Activated gamma-delta T cell (primary cell): ENCODE data around the gene ERCC2.

Source experiments
- DNase-seq: peaks from one replicate; lab custom pipeline; 2025; lab: John Stamatoyannopoulos, UW

The ERCC2 gene

DNA sequence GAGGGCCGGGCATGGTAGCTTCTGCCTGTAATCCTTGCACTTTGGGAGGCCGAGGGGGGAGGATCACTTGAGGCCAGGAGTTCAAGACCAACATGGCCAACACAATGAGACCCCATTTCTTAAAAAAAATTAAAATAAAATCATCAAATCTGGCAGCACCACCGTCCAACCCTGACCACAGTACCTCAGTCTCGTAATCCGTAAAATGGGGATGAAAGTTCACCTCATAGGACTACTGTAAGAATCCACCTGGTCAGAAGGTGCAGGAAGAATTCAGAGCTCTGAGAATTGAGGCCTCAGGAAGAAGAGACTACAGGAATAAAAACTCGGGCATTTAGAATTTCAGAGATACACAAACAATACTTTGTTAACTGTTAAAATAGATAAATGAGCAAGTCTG, 31.4 kb upstream of the ERCC2 start:
- no peak for DNase-seq

DNA sequence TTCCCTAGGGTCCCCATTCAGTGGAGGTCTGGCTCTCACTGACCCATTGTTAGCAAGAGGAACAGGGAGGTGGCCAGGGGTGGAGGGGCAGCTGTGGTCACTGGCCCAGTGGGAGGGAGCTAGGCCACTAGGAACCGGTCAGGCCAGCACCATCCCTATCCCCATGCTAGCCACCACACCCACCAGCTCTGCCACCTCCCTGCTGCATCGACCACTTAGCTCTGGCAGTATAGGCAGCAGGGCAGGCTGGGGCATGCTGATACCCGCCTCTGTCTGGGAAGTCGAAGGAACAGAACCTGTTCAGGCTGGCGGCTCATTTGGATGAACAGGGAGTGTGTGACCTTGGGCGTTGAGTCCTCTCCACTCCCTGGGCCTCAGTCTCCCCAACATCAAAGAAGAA, 29.8 kb upstream of the ERCC2 start:
- no peak for DNase-seq

DNA sequence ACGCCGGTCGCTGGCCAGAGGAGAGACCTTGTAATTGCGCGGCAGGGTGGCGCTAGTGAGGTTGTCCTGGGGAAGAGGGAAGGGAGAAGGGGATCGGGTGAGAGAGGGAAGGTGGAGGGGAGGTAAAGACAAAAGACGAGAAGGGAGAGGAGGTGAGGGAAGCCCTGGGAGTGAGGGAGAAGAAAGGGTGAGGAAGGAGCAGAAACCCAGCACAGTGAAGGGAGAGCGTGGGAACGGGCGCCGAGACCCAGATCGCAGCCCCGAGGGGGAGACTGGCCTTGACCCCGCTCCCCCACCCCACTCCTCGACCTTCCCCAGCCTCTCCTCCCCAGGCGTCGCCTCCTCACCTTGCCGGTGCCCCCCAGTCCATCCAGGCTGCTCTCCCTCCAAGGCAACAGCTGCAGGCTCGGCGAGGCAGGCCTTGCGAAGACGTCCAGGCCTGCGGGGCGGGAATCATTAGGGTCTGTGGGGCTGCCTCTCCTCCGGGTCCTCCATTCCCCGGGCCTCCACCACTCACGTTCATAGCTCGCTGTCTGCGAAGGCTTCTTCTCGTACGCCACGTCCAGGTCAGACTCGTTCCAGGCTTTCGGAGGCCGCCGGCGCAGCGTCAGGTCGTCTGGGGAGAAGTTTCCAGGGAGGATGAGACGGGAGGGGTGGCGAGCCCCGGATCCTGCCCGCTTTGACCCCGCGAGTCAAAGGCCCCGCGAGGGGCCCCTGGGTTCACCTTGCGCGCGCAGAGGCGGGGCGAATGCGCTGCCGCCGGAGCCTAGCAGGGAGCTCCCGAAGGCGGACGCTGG, 25.6 kb upstream of the ERCC2 start:
- DNase-seq = no peak

DNA sequence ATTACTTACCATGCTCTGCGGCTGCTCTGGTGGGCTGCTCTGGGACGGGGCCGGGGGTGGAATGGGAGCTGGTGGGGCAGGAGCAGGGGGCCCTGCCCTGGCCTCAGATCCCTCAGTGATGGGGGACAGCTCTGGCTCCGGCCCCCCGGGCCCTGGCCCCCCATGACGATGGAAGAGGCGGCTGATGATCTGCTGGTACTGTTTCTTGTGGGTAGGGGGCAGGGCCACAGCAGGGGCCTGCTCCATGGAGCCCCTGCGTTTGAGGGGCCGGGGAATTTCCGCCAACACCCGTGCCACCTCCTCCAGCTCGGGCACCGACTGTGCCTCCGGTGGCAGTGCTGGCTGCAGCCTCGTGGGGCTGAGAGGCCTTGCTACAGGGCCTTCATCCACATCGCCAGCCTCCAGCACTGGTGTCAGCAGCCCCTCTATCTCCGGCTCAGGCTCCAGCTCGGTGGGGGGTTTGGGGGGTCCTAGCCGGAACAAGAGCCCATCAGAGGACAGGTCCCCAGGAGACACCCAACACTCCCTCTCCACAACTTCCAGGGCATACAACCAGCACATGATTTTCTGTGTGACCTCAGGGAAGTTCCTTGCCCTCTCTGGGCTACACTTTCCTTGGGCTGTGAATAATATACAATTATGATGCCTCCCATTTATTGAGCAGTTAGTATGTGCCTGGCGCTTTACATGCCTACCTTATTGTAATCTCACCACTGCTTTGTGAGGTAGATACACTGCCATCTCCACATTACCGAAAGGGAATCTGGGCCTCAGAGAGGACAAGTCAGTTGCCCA, 21.7 kb upstream of the ERCC2 start:
- no peak for DNase-seq

DNA sequence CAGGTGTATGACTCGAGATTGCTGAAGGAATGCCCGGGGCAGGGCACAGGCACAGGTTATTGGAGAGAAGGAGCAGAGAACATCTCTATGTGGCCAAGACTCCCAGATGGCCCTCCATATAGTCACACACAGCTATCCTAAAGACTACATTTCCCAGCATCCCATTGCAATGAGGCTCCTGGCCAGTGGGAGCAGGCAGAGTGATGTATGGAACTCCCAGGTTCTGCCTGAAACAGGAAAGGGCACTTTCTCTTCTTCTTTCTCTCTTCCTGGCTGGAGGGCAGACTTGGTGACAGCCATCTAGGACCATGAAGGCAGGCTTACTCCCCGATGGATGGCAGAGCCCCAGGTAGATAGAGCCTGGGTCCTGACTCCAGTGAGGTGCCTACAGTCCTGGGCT, 21.0 kb upstream of the ERCC2 start:
- DNase-seq = no peak

DNA sequence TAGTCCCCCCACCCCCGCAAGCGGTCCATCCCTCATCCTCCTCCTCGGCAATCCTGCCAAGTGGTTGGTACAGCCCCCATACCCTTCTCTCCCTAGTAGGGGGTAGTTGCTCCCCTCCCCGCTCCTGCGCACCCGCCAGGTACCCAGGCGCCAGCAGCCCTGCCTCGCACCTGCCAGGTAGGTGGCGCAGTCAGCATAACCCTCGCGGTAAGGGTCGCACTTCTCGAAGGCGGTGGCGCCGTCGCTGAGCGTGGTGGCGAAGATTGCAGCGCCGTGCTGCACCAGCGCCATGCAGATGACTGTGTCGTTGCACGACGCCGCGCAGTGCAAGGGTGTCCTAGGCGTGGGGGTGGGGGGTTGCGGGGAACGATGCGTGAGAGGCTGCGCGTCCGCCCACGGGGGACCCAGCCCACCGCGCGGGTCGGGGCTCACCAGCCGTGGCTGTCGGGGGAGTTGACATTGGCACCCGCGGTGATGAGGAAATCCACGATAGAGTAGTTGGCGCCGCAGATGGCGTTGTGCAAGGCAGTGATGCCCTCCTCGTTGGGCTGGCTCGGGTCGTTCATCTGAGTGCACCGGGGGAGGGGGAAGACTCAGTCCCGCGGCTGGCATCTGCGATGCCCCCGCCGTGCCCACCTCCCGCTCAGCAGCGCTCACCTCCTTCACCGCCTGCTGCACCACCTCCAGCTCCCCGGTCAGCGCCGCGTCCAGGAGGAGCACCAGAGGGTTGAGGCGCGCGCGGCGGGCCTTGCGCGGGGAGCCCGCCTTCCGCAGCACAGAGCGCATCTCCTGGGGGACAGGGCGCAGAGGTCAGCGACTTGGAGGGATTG, 15.2 kb upstream of the ERCC2 start:
- no peak for DNase-seq

DNA sequence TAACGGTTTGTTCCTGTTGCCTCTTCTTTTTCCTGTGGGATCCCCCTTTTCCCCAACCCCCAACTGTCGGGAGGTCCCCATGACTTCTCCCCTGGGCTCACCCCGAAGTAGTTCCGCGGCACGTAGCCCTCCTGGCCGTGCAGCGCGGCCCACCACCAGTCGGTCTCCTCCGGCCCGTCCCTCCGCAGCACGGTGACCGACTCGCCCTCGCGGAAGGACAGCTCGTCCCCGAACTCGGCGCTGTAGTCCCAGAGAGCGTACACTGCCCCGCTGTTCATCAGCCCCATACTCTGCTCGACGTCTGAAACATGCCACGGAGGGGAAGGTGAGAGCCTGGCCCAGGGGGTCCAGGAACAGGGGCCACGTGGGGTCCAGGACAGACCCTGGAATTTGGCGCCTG, 12.1 kb upstream of the ERCC2 start:
- DNase-seq = no peak

DNA sequence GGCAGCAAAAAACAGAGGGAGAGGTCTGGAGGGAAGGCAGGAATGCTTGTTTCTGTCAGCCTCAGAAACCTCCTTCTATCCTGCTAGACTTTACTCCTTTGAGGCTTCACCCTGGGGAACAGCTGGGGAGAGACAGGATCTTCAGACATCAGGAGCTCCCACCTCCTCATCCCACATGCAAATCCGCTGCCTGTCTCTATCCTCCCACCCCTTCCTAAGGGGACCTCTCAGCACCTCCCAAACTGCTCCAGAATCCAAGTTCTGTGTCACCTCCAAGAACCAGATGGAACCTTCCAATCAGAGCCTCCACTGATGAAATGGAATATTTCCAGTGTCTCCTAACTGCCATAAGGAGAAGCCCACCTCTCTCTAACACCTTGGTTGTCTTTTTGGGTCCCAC, 9.7 kb upstream of the ERCC2 start:
- DNase-seq = no peak

DNA sequence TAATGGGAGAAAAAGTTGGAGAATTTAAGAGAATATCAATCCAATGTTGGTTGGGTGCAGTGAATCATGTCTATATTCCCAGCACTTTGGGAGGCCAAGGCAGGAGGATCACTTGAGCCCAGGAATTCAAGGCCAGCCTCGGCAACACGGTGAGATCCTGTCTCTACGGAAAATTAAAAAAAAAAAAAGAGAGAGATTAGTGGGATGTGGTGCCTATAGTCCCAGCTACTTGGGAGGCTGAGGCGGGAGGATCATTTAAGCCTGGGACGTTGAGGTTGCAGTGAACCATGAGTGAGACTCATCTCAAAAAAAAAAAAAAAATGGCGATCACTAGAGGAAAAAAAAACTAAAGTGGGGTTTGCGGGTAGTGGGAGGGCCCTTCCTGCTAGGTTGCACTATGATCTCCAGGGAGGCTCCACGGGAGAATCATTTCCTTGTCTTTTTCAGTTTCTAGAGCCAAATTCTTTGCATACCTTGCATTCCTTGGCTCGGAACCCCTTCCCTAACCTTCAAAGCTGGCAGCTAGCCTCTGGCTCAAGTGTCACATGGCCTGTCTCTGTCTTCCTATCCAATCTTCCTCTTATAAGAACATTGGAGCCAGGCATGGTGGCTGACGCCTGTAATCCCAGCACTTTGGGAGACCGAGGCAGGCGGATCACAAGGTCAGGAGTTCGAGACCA, 5.8 kb upstream of the ERCC2 start:
- DNase-seq = no peak

DNA sequence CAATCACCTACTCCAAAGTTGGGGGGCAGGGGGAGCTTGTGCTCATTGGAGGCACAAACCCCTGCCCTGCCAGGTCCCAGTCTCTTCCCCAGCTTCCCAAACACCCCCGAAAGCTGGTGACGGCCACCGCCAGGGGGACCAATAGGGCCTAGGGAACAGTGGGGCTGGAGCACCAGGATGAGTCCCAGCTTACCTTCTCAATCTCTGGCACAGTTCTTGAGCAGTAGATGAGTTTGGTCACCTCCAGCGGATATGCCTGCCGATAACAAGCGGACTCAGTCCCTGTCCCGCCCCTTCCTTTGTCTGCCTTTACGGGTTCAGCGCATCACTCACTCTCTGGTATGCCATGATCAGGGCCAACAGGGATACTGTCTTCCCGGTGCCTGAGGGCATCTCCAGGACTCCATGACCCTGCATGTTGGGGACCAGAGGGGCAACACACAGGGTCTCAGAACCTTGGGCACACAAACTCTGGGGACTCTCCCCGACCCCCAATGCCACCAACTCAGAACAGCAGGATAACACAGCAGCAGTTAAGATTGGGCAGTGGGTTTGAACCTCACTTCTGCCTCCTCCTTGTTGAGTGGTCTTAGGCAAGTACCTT, 1.5 kb downstream of the ERCC2 start:
- no peak for DNase-seq

DNA sequence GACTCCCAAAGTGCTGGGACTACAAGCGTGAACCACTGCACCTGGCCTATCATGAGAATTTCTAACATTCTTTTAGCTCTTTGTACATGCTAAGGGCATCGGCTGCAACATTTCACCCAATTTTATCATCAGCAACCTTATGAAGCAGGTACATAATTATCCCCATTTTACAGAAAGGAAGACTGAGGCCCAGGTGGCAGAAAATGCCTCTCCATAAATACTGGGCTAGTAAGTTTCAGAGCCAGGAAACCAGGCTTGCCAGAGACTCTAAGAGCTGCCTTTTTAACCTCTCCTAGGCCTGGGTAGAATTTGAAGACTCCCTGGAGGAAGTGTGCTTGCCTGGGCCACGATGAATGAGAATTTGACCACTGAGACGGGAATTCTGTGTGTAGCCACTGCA, 2.2 kb downstream of the ERCC2 start:
- DNase-seq = no peak

DNA sequence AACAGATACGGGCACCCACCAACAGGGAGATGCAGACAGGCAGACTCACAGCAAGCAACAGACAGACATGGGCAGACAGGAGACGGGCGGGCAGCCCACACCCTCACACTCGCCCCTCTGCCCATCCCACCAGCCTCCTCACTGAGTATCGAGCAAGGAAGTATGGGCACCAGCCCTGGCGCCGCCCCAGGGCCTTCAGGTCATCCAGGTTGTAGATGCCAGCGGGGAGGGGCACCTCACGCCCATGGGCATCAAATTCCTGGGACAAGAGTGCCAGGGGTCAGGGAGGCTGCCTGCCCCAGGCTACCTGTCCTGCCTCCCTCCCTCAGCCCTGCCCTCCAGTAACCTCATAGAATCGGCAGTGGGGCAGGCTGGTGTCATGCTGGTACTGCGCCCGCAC, 5.7 kb downstream of the ERCC2 start:
- DNase-seq = no peak

DNA sequence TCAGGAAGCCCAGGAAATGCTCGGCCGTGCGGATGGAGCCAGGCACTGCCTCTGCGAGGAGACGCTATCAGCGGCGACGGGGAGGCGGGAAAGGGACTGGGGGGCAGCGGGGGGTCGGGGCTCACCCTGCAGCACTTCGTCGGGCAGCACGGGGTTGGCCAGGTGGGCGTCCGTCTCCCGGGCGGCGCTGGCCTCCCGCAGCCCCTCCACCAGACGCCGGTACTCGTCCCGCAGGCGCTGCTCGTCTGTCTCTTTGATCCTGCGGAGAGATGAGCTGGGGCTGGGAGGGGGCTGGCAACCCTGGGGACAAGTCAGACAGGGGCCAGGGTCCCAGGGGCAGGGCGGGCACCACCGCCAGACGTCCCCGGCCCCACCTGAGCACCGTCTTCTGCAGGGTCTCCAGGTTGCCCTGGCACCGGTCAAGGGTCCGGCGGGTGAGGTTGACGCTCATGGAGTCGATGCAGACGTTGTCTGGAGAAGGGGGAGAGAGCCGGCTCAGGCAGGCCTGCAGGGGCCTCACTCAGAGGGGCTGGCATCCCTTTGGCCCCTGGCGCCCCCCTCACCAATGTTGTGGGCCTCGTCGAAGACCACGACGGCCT, 6.4 kb downstream of the ERCC2 start:
- DNase-seq = no peak

DNA sequence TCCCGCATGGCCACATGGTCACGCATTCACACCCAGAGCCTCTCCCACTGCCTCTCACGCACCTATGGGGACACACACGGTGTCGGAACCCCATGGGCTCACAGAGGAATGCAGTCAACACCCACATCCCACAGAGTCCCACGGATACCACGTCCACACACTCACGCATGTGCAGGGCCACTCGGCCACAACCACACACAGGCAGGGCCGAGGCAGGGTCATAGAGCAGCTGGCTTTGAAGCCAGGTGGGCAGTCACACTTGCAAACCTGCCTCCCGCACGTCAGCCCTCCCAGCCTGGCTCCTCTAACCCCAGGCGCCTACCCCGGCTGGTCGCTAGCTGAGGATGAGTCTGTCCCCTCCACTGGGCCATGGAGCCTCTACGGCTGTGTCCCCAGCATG, 8.1 kb downstream of the ERCC2 start:
- no peak for DNase-seq

DNA sequence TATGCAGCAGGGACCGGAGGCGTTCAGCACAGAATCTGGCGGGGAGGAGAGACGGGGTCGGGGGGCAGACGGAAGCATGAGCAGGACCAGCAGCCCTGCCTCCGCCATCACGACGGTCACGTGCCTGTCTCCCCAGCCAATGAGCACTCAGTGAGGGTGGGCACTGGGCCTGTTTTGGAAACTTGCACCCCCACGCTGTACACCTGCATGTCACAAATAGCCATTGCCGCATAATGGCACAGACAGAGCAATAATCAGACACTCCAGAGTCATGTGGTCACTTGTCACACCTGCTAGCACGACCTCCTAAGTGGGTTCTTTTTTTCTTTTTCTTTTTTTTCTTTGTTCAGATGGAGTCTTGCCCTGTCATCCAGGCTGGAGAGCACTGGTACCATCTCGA, 8.8 kb downstream of the ERCC2 start:
- no peak for DNase-seq

DNA sequence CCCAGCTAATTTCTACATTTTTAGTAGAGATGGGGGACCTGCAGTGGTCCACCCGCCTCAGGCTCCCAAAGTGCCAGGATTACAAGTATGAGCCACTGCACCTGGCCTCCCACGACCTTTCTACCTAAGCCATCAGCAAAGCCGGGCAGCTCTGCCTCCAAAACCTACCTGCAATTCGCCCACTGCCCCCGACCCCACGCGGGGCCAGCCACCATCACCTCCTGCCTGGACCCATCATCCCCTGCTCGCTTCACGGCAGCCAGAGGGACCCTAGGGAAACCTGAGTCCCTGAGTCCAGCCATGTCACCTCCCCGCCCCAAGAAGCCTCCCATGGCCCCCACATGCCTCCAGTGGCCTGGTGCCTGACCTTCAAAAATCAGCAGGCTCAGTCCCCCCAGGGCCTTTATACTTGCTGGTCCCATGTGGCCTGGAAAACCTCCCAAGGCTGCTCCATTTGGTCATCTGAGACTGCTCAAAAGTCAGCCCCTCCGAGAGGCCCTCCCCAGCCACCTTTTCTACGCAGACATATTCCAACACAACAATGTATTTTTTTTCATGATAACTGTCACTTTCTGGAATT, 12.1 kb downstream of the ERCC2 start:
- DNase-seq = no peak

DNA sequence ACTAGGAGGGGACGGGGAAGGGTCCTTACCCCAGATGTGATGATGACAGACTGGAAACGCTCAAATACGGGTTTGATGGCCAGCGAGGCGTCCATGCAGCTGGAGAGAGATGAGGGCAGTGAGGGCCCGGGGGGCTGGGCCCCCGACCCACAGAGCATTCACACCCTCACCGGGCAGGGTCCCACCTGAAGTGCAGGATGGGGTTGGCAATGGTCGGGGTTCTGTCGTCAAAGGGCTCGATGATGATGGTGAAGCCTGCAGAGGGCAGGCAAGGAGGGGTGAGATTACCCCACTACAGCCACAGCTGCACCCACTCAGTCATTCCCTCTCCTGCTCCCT, 13.0 kb downstream of the ERCC2 start:
- DNase-seq = no peak

DNA sequence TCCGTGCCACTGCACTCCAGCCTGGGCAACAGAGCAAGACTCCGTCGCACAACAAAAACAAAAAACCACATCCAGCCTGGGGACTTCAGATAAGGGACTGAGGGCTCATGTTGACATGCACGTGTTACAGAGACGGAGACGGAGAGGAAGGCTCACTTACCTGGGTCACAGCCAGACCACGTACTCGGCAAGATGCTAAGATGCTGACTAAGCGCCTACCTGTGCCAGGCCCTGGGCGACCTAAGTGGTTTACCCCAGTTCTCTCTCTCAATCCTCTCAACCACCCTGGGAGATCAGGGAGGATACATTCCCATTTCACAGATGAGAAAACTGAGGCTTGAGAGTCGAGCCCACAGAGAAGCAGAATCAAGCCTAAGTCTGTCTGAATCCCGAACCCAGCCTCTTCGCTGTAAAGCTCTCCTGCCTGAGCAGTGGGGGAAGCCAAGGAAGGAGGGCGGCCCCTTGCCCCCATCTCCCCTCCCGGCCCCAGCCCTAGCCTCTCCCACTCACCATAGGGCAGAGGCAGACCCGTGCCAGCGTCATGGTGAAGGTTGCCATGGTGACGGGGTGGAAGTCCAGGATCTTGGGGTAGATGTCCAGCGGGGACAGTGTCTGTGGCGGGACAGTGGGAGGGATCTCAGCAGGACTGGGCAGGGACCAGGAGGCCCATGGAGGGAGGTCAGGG, 13.5 kb downstream of the ERCC2 start:
- no peak for DNase-seq

DNA sequence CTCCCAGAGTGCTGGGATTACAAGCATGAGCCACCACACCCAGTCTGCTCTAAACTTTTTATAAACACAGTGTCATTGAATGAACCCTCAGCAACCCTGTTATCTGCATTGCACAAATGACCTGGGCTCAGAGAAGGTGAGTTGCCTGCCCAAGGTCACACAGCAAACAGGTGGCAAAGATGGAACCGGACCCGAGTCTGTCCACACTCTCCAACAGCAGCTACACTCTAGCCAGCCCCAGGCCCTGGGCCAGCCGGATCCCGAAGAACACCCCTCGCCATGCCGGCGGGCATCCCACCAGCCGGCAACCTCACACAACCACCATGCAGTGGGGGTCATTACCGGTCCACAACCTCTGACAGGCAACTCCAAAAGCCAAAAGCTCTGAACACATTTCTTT, 14.5 kb downstream of the ERCC2 start:
- no peak for DNase-seq

DNA sequence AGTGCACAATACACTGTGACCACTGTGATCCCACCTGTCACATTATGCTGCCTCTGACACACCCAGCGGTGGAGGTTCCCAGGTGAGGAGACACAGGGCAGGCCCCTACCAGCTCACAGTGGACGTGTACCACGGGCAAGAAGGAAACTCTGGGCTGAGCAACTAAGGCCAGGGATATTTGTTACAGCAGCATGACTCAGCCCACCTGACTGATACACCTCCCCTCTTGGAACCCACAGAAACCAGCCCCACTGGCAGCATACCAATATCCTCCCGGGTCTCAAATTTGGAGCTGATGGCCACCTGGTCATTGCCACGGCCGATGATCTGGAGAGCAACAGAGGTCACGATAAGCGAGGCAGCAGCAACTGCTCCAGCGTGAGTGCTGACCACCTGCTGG, 15.0 kb downstream of the ERCC2 start:
- DNase-seq = no peak
